OCI-LY3 (cell line): ENCODE results near the gene DNAJC5.

Source experiments
- EZH2phosphoT487 ChIP-seq: fragments of 200-600 bp; shearing (Covaris generic); IDR thresholded peaks from 2 replicates; pipeline ENCODE4 v1.6.1; 2018; ENCODE audit warnings: antibody characterized with exemption, mixed run types, low read depth
- TF ChIP-seq, protein P1 (sequence below): fragments of 200-600, 300-600 bp; sonication (generic); IDR thresholded peaks from 2 replicates; pipeline ENCODE4 v1.5.1; 2014; ENCODE audit warnings: antibody characterized with exemption, low read length, low read depth

DNA sequence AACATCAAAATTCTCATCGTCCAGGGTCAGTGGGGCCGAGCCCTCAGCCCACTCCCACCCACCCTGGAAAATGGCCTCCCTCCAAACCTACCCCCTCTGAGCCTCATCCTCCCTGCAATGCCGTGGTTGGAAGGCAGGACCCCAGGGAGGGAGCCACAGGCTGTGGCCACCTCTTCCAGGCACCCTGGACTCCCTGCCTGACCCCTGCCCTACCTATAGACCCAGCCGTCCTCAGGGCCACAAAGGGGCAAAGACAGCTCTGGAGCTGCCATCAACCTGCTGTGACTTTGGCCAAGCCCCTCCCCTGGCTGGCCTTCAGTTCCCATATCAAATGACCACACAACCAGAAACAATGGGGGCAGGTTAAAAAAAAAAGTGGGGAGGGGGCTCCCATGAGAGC, 63.5 kb downstream of the DNAJC5 start:
- TF ChIP-seq, protein P1, sequence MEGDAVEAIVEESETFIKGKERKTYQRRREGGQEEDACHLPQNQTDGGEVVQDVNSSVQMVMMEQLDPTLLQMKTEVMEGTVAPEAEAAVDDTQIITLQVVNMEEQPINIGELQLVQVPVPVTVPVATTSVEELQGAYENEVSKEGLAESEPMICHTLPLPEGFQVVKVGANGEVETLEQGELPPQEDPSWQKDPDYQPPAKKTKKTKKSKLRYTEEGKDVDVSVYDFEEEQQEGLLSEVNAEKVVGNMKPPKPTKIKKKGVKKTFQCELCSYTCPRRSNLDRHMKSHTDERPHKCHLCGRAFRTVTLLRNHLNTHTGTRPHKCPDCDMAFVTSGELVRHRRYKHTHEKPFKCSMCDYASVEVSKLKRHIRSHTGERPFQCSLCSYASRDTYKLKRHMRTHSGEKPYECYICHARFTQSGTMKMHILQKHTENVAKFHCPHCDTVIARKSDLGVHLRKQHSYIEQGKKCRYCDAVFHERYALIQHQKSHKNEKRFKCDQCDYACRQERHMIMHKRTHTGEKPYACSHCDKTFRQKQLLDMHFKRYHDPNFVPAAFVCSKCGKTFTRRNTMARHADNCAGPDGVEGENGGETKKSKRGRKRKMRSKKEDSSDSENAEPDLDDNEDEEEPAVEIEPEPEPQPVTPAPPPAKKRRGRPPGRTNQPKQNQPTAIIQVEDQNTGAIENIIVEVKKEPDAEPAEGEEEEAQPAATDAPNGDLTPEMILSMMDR: no peak
- TF ChIP-seq EZH2phosphoT487: no peak
